GM21717 (cell line): ENCODE results near the gene HES5.

Source experiments
- ATAC-seq: cut with Tn5 transposase; IDR thresholded peaks from one replicate; pipeline ENCODE4 v1.9.1; 2021; ENCODE audit warnings: mild to moderate bottlenecking, moderate library complexity; ENCODE audit not compliant: unreplicated experiment

HES5 gene

DNA sequence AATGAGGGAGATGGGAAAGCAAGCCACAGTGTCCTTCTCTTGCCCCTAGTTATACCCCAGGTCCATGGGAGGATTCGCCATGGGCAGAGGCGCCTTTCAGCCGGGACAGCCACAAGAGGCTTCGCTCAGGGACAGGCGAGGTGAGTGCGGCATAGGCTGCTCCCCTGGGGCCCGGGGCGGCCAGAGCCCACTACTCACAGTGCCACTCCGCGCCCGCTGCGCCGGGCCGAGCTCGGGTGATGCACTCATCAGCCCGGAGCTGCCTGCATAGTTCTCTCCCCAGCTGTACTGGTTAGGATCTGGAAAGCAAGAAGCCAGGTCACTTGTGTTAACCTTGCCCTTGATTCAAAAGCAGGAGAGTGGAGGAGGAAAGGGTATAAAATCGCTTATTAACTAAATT lies 12.1 kb downstream of the HES5 start:
- ATAC-seq = no peak

DNA sequence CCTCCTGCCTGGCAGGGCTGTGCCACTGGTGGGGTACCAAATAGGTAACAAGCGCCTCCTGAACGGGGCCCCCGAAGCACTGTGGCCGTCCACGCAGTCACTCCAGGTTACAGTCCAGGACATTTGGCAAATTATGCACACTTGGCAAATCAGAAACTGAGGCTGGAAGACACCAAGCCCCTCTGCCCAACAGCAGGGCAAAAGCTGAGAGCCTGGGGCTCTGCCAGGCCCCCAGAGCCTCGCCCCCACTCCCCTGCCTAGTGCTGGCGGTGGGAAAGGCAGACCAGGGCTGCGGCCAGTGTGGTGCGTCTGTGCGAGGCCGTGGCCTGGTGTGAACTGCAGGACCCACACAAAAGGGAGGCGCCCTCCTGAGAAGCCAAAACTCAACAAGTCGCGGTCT lies 13.1 kb downstream of the HES5 start:
- no peak for ATAC-seq

DNA sequence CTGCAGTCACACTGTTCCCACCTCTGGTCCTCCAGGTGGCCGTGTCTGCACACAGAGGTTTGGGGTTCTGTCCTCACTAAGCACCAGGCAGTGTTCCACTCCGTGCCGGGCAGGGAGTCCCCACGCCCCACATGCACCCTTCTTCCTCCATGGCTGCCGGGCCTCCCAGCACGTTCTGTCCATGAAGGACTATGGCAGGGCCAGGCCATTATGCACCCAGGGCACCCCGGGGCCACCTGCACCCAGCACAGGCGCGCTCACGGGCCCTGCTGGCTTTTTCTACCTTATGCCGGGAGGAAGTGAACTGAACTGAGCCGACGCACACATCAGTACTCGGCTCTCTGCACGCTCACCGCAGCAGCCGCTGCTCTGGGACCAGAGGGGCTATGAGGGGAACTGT lies 13.9 kb downstream of the HES5 start:
- ATAC-seq = no peak

DNA sequence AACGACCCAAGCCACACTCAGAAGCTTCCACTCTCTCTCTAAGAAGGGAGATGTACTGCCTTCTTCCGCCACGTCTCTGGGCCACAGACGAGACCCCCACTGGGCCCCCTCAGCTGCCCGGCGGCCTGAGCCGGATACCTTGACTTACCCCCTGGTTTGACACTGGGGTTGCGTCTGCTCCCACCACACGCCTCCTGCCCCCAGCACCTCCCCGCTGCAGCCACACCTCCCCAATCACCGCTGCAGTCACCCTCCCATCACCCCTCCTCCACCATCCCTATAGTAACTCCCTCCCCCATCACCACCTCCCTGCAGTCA lies 14.3 kb downstream of the HES5 start:
- no peak for ATAC-seq

DNA sequence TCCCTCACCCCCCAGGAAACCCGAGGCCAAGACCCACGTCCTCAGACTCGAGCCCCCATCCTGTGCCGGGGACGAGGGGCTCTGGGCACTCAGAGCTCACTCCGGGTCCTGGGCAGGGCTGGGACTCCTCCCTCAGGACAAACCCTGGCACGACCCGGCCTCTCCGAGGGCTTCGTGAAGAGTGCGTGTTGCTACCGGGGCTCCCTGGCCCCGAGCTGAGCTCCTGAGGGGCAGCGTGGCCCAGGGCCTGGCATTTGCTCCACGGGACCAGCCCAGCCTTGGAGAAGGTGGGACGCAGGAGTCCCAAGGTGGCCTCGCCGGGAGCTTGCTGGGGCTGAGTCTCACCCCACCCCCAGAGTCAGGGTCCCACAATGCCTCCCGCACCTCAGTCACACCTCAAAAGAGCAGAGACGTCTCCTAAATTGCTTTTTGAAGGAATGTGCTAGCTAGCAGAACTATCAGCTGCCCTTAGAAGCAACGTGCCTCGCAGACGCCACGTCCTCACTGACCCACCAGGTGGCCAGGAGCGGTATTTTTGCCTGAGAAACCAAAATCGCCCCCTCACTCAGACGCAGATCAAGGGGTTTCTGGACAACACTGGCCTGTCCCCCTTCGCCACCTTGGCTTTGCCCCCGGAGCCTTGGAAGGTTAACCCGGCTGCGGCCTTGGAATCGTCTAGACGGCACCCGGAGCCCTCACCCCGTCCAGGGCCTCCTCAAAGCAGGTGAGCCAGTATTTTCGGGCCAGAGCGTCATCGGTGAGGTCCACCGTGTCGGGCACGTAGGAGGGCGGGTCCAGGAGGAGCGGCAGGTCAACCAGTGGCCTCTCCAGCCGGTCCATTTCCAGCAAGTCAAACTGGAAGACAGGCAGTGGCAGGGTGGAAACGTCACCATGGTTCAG lies 14.9 kb downstream of the HES5 start:
- no peak for ATAC-seq

DNA sequence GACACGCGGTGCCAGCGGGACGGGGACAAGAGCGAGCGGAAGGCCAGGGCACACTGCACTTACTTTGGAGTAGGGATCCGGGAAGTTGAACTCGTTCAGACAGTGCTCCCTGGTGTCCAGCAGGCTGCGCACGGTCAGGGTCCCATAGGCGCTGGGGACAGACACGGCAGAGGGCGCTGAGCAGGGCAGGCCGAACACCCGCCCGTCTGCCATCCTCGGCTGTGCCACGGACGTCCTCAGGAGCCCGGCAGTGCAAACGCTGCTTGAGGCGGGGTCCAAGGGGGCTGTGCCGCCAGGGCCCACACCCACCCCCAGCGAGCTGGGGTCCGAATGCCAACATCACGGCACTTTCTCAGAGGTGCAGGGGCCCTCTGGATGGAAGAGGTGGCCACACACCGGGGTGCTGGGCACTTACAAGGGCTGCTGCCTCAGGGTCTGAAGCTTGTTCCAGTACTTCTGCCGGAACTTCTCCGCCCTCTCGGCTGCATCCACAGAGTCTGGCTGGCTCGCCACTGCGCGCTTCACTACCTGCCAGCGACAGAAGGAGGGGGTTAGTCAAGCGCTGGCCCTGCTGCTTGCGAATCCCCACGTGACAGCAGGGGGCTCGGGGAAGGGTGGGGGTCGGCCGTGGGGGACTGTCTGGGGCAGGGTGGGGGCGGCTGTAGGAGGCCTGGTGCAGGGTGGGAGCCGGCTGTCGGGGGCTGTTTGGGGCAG lies 16.0 kb downstream of the HES5 start:
- no peak for ATAC-seq

DNA sequence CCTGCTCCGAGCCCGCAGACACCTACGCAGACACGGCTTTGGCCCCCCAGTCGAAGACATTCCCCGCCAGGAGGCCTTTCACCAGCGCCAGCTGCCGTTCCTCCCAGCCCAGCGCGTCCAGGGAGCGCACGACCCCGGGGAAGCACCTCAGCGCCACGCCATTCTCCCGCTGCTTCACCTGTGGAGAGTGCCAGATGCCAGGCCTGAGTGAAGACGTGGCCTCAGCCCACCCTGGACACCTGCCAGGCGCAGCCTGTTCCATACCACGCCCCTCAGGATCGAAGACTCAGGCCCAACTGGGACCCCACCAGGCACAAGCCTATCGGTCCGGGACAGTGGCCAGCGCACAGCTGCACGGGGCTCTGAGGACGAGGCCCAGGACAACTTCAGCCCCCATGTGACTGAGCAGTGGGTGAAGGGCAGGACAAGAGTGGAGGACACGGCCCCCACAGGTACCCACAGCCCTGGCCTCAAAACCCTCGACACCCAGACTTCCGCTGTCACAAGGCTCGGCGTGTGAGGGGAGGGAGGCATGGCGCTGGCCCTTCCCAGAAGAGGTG lies 17.1 kb downstream of the HES5 start:
- ATAC-seq = no peak

DNA sequence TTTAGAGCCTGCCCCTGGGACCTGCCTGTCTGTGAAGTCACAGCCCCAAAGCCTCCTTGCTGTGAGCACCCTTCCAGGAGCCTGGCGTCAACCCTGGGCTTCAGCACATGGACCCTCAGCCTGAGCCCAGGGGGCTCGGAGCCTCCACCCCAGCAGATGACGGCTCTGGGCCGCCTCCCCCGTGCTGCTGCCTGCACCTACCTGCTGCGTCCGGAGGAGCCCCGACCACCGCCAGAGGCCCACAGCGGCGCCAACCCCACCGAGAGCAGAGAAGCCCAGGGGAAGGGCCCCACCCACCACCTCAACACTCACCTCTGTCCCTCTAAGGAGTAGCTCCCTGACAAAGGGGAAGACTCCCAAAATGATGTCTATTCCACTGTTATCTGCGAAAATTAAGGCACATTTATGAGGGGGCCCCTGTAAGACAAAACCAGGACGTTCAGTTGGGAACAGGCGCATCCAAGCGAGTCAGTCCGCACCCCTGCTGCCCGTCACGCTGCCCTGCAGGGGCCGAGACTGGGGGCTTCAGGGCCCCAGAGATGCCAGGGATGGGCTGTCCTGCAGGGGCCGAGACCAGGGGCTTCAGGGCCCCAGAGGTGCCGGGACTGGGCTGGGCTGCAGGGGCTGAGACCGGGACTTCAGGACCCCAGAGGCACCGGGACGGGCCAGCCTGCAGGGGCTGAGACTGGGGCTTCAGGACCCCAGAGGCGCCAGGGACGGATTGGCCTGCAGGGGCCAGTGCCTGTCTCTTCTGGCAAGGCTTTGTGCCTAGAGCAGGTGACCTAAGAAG lies 19.5 kb downstream of the HES5 start:
- no peak for ATAC-seq

DNA sequence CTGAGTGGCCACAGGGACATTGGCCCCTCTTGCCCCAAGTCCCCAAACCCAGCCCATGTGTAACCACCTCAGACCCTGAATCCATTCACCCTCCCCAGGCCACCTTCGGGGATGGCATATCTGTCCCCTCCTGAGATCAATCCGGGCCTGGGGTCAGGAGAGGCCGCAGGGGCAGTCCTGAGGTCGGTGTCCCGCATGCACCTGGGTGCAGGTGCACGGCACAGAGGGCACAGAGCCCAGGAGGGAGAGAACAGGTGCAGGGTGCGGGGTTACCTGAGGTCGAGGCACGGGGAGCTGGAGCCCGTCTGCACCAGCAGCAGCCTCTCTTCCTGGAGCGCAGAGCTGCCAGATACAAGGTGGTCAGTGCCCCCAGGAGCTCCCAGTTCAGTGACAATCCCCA lies 20.5 kb downstream of the HES5 start:
- no peak for ATAC-seq

DNA sequence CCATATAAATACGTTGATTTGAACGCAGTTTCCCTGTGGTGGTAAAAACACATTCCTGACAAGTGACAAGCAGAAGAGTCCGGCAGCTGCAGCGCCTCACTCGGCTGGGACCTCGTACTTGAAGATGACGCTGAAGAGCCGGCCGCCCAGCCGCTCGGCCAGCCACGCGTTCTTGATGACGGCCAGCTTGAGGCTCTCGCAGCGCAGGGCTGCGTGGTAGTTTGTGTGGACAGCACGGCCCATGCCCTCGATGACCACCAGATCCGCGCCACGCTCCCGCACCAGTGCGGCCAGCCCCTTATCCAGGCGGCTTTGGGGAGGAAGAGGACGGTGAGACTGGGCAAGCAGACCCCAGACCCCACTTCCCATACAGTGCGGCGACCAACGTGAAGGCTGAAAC lies 21.3 kb downstream of the HES5 start:
- ATAC-seq = no peak

DNA sequence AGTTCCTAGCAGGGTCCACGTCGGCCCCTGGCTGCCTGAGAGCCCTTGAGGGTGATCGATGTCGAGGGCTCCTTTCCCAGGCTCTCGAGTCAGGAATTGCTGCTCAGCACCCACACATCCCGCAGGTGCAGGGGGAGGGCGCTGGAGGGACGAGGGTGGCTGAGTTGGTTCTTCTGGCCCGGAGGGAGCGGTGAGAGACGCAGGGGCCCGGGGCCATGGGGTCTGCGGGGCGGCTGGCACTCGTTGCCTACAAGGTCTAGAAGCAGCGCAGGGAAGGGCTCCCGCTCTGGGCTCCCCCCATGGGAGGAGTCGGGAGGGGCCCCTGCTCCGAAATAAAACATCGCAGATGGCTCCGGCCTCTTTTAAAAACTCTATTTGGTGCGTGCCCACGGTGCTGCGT lies 21.9 kb downstream of the HES5 start:
- no peak for ATAC-seq

DNA sequence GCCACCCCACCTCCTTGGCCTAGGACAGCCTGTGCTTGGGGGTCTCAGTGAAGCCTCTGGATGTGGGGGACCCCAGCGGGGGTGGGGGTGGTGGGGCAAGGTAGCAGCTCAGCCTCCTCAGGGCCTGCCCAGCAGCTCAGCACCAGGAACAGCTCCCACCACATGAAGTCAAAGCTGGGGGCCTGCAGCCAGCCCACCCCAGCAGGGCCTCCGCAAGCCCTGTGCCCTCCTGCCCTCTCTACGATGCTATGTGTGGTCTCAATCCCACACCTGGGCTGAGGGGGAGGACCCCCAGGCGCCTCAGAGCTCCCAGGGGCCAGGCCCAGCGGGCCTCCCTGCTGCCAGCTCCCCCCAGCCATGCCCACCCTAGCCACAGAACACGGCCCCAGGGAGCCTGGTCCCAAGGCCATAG lies 22.3 kb downstream of the HES5 start:
- no peak for ATAC-seq

DNA sequence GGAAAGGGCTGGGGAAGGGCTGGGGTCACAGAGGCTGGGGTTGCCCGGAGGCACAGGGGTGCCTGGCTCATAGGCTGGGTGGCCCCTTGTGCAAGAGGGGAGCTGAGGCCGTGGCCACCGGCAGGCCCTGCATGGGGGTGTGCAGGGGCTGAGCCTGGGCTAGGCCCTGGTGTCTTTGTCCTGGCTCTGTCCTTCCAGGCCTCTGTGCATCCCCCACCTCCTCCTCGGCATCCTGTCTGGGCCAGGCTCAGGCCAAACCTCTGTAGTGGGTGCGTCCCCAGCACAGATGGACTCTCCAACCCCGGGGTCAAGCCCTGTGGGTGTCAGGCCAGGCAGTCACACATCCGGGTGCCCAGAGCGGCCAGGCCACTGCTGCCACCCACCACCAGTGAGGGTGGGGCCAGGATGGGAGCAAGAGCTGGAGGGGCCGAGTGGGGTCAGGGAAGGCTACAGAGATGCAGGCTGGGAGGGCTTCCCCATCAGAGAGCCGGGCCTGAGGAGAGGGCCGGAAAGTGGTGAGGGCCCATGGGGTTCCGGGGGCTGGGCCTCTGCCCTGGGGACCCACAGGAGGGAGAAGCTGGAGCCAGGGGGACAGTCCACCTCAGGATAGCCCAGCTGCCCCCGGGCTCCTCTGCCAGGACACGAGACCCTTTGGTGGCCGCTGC lies 23.0 kb downstream of the HES5 start:
- ATAC-seq = no peak

DNA sequence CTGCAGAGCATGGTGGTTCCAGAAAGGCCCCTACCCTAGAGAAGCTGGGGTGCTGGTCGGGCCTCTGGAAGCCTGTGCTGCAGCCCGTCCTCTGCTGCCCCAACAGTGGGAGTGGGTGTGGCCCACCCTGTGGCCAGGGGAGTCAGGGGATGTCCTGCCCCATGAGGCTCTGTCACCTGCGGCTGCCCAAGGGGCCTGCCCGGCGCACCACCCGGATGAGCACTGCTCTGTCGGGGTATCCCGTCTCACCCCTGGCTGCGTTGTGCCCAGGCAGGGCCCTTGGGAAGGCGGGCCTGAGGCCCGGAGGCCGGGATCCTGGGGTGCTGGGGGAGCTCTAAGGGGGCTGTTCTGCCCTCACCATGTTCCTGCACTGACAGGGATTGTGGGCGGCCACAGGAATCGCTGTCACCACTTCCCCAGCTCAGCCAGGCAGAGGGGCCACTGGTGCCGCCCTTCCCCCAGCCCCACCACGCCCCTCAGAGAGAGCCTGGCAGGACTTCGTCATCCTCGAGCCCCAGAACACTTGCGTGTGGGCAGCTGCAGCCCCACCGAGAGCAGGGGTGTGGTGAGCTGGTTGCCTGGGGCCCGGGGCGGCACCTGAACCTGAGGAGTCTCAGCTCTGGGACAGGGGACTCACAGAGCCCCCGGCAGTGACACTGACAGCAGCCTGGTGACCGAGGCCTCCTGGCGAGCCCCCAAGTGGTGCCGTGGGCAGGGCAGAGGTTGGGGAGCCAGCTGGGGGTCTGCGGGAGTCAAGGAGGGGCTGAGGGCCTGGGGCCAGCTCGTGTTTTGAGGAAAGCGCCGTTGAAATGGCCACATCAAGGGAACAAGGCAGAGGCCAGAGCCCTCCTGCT lies 23.8 kb downstream of the HES5 start:
- ATAC-seq = no peak

DNA sequence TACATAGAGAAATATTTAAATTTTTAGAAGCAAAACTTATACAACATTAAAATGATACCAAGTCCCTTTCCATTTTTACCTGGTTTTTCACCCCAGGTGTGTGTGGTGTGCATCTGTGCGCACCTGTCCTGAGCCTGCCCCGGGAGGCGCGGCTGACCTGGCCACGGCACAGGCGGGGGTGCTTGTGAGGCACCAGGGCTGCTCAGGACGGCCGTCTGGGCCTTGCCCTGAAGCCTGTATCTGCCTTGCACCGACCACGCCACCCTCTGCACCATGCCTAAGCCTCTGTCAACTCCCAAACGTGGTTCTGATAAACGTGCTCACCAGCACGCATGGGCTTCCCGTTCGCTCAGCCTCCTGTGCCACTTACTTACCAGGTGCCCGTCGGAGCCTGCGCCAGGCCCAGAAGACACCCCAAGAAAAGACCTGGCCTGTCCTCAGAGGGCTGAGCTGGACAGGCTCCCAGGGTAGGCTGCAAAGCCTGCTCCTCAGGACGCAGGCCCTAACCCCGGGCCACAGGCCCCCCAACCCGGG lies 24.5 kb downstream of the HES5 start:
- ATAC-seq = no peak

DNA sequence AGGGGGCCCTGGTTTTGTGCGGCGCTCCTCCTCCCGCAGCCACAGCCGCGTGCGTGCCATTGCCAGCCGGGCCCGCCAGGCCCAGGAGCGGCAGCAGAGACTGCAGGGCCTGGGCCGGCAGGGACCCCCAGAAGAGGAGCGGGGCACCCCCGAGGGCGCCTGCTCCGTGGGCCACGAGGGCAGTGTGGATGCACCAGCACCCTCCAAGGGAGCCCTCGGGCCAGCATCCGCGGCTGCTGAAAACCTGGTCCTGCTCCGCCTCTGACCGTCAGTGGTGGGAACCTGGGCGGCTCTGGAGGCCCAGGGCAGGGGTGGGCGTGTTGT lies 25.2 kb downstream of the HES5 start:
- ATAC-seq = no peak

DNA sequence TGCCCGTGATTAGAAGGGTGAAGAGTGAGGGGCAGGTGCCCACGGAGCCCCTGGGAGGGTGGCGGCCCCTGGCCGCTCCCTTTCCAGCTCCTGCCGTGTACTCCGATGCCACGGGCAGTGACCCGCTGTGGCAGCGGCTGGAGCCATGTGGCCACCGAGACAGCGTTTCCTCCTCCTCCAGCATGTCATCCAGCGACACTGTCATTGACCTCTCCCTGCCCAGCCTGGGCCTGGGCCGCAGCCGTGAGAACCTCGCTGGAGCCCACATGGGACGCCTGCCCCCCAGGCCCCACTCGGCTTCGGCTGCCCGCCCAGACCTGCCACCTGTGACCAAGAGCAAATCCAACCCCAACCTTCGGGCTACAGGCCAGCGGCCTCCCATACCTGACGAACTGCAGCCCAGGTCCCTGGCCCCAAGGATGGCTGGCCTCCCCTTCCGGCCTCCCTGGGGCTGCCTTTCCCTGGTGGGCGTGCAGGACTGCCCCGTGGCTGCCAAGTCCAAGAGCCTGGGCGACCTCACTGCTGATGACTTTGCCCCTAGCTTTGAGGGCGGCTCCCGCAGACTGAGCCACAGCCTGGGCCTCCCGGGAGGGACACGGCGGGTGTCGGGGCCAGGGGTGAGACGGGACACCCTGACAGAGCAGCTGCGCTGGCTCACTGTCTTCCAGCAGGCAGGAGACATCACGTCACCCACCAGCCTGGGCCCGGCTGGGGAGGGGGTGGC lies 25.7 kb downstream of the HES5 start:
- no peak for ATAC-seq

DNA sequence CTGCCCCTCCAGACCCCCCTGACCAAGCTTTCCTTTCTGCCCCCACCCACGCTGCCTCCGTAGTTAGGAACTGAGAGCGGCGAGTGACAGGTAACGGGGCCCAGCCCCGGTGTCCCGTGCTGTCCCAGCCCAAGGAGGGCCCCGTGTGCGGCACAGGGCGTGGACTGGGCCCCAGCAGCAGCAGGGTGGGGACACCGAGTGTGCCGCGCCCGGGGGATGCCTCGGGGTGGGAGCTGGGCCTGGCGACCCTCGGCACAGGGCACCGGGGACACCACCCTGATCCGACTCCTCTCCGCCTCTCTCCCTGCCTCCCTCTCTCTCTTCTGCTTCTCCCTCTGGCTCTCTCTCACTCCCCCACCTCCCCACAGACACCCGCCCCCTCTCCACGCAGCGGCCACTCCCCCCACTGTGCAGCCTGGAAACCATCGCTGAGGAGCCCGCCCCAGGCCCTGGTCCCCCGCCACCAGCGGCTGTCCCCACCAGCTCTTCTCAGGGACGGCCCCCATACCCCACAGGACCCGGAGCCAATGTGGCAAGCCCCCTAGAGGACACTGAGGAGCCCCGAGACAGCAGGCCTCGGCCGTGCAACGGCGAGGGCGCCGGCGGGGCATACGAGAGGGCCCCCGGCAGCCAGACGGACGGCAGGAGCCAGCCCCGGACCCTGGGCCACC lies 26.4 kb downstream of the HES5 start:
- no peak for ATAC-seq
